ENCODE measurements around the gene ZNF526. TPM values are rescaled to one million over a fixed set of nuclear protein-coding genes. Genes with fewer than 3 reads are reported as not detected.
"Not testable (repeated sequence)": the region's sequence is repeated elsewhere in the genome, so short reads cannot be mapped to it uniquely, and the experiment has no call there.

Gene ZNF526
- total RNA-seq, 1 experiment from 2014 or later: 3.4 TPM

DNA sequence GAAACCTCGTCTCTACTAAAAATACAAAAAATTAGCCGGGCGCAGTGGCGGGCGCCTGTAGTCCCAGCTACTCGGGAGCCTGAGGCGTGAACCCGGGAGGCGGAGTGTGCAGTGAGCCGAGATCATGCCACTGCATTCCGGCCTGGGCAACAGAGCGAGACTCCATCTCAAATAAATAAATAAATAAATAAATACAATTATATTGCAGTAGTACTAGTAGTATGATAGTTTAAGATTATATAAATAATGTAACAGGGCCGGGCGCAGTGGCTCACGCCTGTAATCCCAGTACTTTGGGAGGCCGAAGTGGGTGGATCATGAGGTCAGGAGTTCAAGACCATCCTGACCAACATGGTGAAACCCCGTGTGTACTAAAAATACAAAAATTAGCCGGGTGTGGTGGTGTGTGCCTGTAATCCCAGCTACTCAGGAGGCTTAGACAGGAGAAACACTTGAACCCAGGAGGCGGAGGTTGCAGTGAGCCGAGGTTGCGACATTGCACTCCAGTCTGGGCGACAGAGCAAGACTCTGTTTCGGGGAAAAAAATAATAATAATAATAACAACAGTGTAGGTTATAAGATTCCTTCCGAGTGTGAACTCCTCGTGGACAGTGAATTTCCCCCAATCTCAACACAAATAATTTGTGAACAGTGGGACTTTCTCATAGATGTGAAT, 47.0 kb downstream of the ZNF526 start:
- H3K79me2 ChIP-seq (ENCODE audit: low read length): peaks cover 20% of the 10 kb centered on the region
- not testable (repeated sequence) for H3K27me3 ChIP-seq (ENCODE audit: low read length); H4K20me1 ChIP-seq (ENCODE audit: insufficient read depth, low read depth, low read length); H3K27ac ChIP-seq (ENCODE audit: low read length); H3K9me2 ChIP-seq (replicated peaks; ENCODE audit: insufficient read depth, low read length); H3K36me3 ChIP-seq (ENCODE audit: insufficient read depth, low read length); H3K9me3 ChIP-seq (ENCODE audit: low read length); DNase-seq
- H3K4me3 ChIP-seq (ENCODE audit: low read length): peak overlapping the region; percentile 72; the same call in 1 of the 2 replicates
- H3K9ac ChIP-seq (ENCODE audit: low read length): peak overlapping the region; percentile 83; the same call in 1 of the 2 replicates
- peak overlapping the region; percentile 61; the same call in 1 of the 2 replicates for H2AFZ ChIP-seq (ENCODE audit: low read length)
- H3K4me2 ChIP-seq (ENCODE audit: low read depth, low read length, poor library complexity, severe bottlenecking): peak overlapping the region; percentile 87
- H3K4me1 ChIP-seq (ENCODE audit: low read length): peaks cover 29% of the 10 kb centered on the region

DNA sequence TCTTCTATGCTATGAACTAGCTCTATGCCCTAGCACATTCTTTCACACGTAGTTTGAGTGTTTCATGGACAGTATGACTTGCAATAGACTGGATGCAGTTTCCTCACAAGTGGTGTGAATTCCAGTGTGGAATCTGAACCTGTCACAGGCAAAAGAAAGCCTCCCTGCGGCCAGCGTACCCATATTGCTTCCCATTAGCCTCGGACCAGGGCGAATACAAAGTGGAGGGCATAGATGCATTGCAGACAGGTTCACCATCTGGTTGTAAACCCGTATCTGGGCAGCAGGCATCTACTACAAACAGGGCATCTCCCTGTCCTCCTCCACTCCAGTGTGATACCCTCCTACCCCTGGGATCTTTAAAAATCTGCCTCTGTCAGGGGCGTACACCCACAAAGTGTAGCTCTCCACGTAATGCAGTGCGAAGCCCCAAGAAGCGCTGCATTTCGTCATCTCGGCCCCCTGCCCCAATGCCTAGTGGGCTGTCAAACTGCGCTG, 47.6 kb downstream of the ZNF526 start:
- Histone ChIP-seq H3K4me1 (ENCODE audit: low read length) (peaks cover 29% of the 10 kb centered on the region), H3K4me3 (ENCODE audit: low read length) (peak overlapping the region; percentile 72), H2AFZ (ENCODE audit: low read length) (peak overlapping the region; percentile 61), H3K27ac (ENCODE audit: low read length) (no peak overlapping the region), H3K79me2 (ENCODE audit: low read length) (peaks cover 20% of the 10 kb centered on the region), H4K20me1 (ENCODE audit: insufficient read depth, low read depth, low read length) (no peaks in the 10 kb centered on the region), H3K4me2 (ENCODE audit: low read depth, low read length, poor library complexity, severe bottlenecking) (peak overlapping the region; percentile 87), H3K27me3 (ENCODE audit: low read length) (no peaks in the 10 kb centered on the region), H3K9me3 (ENCODE audit: low read length) (no peaks in the 10 kb centered on the region), H3K9me2 (replicated peaks; ENCODE audit: insufficient read depth, low read length) (no peaks in the 10 kb centered on the region), H3K36me3 (ENCODE audit: insufficient read depth, low read length) (no peaks in the 10 kb centered on the region), H3K9ac (ENCODE audit: low read length) (peak overlapping the region; percentile 83)
- DNase-seq: no peak

DNA sequence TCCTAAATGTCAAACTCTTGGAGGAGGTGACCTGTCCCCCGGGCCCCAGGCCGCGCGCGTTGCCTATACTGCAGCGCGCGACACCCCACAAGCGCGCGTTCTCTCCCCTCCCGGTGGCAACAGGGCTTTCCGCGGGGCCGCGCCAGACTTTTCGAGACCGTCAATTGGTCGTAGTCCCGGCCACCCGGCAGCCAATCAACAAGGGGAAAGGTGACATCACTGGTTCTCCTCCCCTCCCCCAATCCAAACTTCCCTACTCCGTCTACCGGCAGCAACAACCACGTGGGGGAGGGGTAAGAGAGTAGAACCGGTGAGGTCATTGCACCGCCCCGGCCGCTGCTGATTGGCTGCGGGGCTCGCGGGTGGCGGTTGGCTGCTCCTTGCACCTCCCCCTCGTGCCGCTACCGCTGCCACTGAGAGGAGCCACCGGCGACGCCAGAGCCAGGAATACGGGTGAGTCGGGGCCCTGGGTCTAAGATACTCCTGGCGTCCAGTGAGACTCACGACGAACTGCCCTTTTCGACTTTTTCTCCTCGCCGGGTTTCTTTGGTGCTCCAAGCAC, 48.1 kb downstream of the ZNF526 start:
- DNase-seq: peak; percentile 100
- H3K27me3 ChIP-seq (ENCODE audit: low read length): no peaks in the 10 kb centered on the region

DNA sequence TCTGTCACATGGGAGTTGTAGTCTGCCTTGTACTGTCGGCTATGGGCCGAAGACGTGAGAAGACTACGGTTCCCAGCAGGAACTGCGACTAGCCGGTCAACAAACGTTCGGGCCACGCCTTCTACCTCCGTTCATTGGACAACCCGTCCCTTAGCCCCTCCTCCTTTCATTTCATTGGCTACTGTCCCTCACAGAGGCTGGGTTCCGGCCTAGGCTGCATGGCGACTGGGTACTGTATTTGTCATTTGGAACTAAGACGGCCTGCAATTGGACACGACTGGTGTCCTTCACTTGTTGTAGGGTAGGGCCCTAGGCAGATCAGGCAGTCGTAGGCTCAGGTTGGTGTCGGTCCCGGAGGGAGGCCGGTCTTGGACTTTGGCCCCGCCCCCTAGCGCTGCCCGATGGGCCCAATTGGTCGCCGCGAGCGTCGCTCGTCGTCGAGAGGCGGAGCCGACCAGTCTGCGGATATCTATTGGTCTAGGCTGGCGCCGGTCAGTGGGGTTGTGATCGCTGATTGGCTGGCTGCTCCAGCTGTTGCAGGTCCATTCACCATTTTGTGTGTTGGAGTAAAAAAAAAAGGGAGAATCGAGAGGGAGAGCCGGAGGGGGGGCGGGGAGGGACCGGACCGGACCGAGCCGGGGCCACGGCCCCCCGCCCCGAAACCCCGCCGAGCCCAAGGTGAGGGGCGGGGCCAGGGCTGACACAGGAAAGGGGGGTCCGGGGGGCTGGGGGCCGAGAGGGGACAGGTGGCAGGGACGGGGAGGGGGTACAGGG, 48.8 kb downstream of the ZNF526 start, which contains the start of gene CIC:
TSS of gene CIC (plus strand) at position 549 of the 774 bp plus-strand sequence. CDS start 2,532 bp downstream, outside the sequence.
- peak within 1 kb of the TSS; percentile 79; the same call in 1 of the 2 replicates for H2AFZ ChIP-seq (ENCODE audit: low read length)
- H3K4me2 ChIP-seq (ENCODE audit: low read depth, low read length, poor library complexity, severe bottlenecking): peak within 1 kb of the TSS; percentile 94

More for the DNA sequence above, 48.1 kb downstream of the ZNF526 start:
- Histone ChIP-seq H3K9me2 (replicated peaks; ENCODE audit: insufficient read depth, low read length) (no peaks in the 10 kb centered on the region), H3K79me2 (ENCODE audit: low read length) (peaks cover 20% of the 10 kb centered on the region), H3K9ac (ENCODE audit: low read length) (peak overlapping the region; percentile 83), H2AFZ (ENCODE audit: low read length) (peak overlapping the region; percentile 79), H3K36me3 (ENCODE audit: insufficient read depth, low read length) (no peaks in the 10 kb centered on the region), H3K4me2 (ENCODE audit: low read depth, low read length, poor library complexity, severe bottlenecking) (peak overlapping the region; percentile 87), H4K20me1 (ENCODE audit: insufficient read depth, low read depth, low read length) (no peaks in the 10 kb centered on the region), H3K4me3 (ENCODE audit: low read length) (peak overlapping the region; percentile 72), H3K4me1 (ENCODE audit: low read length) (peaks cover 29% of the 10 kb centered on the region), H3K27ac (ENCODE audit: low read length) (peak overlapping the region; percentile 85), H3K9me3 (ENCODE audit: low read length) (no peaks in the 10 kb centered on the region)

DNA sequence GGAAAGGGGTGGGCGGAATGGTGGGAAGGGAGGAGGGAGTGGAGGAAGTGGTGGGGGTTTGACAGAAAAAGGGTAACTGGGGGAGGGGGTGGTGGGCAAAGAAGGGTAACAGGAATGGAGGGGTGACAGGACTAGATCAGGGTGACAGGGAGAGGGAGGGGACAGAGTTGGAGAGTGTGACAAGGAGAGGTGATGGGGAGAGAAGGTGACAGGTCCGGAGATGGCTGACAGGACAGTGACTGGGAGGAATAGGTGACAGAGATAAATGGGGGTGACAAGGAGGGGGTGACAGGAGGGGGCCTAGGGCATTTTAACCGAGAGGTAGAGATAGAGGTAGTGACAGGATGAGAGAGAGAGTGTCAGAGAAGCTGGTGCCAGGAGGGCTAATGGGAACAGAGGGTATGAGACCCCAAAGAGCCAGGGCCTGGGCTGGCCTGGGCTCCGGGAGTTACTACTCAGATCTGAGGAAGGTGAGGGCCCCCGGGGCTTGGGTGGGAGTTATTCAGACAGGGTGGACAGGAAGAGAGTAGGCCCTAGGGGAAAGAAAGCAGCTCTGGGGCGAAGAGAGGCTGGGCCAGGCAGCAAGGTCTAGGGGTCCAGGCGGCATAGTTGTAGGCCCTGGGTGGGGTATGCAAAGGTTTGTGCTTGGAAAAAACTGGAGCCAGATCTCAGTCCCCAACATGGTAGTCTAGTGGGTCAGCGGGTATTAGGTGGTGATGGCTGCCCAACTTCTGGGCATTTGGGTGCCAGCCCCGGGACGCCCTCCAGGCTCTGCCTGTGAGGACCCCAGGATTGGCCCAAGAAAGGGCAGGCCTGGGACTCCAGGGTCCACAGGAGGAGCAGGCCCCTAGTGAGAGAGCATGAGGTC, 49.6 kb downstream of the ZNF526 start:
- Histone ChIP-seq H3K36me3 (ENCODE audit: insufficient read depth, low read length) (no peaks in the 10 kb centered on the region), H3K9ac (ENCODE audit: low read length) (peak overlapping the region; percentile 91), H3K27me3 (ENCODE audit: low read length) (no peaks in the 10 kb centered on the region), H3K4me3 (ENCODE audit: low read length) (peak overlapping the region; percentile 74), H3K4me1 (ENCODE audit: low read length) (peaks cover 29% of the 10 kb centered on the region), H3K27ac (ENCODE audit: low read length) (peak overlapping the region; percentile 89), H3K4me2 (ENCODE audit: low read depth, low read length, poor library complexity, severe bottlenecking) (peak overlapping the region; percentile 94), H3K9me3 (ENCODE audit: low read length) (no peaks in the 10 kb centered on the region), H2AFZ (ENCODE audit: low read length) (peak overlapping the region; percentile 68; the same call in 1 of the 2 replicates), H3K79me2 (ENCODE audit: low read length) (peaks cover 20% of the 10 kb centered on the region), H3K9me2 (replicated peaks; ENCODE audit: insufficient read depth, low read length) (no peaks in the 10 kb centered on the region), H4K20me1 (ENCODE audit: insufficient read depth, low read depth, low read length) (no peaks in the 10 kb centered on the region)
- DNase-seq: no peak

More for the DNA sequence above, 48.8 kb downstream of the ZNF526 start, which contains the start of gene CIC:
- Histone ChIP-seq H3K4me3 (ENCODE audit: low read length) (peak within 1 kb of the TSS; percentile 74), H3K9me3 (ENCODE audit: low read length) (no peaks in the 10 kb centered on the region), H3K36me3 (ENCODE audit: insufficient read depth, low read length) (no peaks in the 10 kb centered on the region), H3K4me1 (ENCODE audit: low read length) (peaks cover 29% of the 10 kb centered on the region), H3K79me2 (ENCODE audit: low read length) (peaks cover 20% of the 10 kb centered on the region), H3K9ac (ENCODE audit: low read length) (peak within 1 kb of the TSS; percentile 91), H3K27me3 (ENCODE audit: low read length) (no peaks in the 10 kb centered on the region), H3K27ac (ENCODE audit: low read length) (peak within 1 kb of the TSS; percentile 89), H4K20me1 (ENCODE audit: insufficient read depth, low read depth, low read length) (no peaks in the 10 kb centered on the region), H3K9me2 (replicated peaks; ENCODE audit: insufficient read depth, low read length) (no peaks in the 10 kb centered on the region)
- DNase-seq: peak; percentile 100

DNA sequence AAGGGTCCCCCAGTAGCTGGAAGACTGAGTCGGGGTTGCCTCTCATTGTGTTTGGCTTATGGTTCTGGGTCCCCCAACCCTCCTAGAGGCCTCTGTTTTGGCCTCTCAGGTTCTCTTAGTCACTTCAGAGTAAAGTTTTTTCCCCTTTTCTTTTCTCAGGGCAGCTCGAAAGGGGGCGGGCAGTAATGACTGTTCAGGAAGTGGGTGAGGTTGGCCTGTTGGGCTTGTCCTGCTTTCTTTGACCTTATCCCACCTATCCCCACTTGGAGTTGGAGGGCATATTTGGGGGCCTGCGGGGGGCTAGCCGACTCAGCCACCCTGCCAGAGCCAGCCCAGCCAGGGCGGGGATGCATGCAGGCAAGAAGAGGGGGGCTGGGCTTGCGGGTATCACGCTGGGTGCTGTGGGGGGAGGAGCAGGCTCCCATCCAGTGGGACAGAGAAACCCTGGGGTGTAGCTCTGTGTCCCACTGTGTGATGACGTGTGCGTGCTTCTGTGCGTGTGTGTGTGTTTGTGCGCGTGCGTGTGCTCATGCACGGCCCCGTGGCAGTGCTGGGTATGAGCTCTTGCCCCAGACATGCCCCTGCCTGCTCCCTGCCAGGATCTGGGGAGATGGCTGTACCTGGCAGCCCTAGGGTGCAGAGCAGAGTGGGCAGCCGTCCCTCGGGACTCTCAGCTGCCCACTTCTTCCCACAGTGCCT, 50.4 kb downstream of the ZNF526 start:
- H3K4me1 ChIP-seq (ENCODE audit: low read length): peaks cover 29% of the 10 kb centered on the region
- H3K79me2 ChIP-seq (ENCODE audit: low read length): peaks cover 24% of the 10 kb centered on the region
- H3K9me2 ChIP-seq (replicated peaks; ENCODE audit: insufficient read depth, low read length): no peaks in the 10 kb centered on the region
- H2AFZ ChIP-seq (ENCODE audit: low read length): peak overlapping the region; percentile 68; the same call in 1 of the 2 replicates
- peak overlapping the region; percentile 74 for H3K4me3 ChIP-seq (ENCODE audit: low read length)
- H3K36me3 ChIP-seq (ENCODE audit: insufficient read depth, low read length): no peaks in the 10 kb centered on the region
- H3K27ac ChIP-seq (ENCODE audit: low read length): peak overlapping the region; percentile 89
- peak overlapping the region; percentile 94 for H3K4me2 ChIP-seq (ENCODE audit: low read depth, low read length, poor library complexity, severe bottlenecking)
- H3K9ac ChIP-seq (ENCODE audit: low read length): peak overlapping the region; percentile 91
- no peaks in the 10 kb centered on the region for H3K27me3 ChIP-seq (ENCODE audit: low read length)
- H3K9me3 ChIP-seq (ENCODE audit: low read length): no peaks in the 10 kb centered on the region
- peak; percentile 79 for DNase-seq
- no peaks in the 10 kb centered on the region for H4K20me1 ChIP-seq (ENCODE audit: insufficient read depth, low read depth, low read length)

DNA sequence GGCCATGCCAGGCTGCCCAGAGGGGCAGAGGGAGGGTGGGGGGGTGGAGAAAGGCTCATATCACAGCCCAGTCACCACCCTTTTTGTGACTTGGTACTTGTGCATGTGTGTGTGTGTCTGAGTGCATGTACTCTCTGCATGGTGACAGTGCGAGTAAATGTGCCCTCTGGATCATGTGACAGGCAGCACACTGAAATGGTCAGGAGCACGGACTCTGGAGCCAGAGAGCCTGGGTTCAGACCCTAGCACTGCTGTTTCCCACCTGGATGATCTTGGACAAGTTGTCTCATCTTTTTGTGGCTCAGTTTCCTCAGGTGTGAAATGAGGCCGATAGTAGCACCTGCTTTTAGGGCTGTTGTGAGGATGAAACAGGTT, 50.9 kb downstream of the ZNF526 start:
- peak overlapping the region; percentile 94 for H3K4me2 ChIP-seq (ENCODE audit: low read depth, low read length, poor library complexity, severe bottlenecking)
- H3K4me3 ChIP-seq (ENCODE audit: low read length): peak overlapping the region; percentile 74; the same call in 1 of the 2 replicates
- no peaks in the 10 kb centered on the region for H3K36me3 ChIP-seq (ENCODE audit: insufficient read depth, low read length)
- peak overlapping the region; percentile 91 for H3K9ac ChIP-seq (ENCODE audit: low read length)
- H2AFZ ChIP-seq (ENCODE audit: low read length): no peak overlapping the region
- H3K9me2 ChIP-seq (replicated peaks; ENCODE audit: insufficient read depth, low read length): no peaks in the 10 kb centered on the region
- peaks cover 29% of the 10 kb centered on the region for H3K4me1 ChIP-seq (ENCODE audit: low read length)
- no peak for DNase-seq
- H3K27me3 ChIP-seq (ENCODE audit: low read length): no peaks in the 10 kb centered on the region
- H3K27ac ChIP-seq (ENCODE audit: low read length): peak overlapping the region; percentile 89
- H3K9me3 ChIP-seq (ENCODE audit: low read length): no peaks in the 10 kb centered on the region
- H4K20me1 ChIP-seq (ENCODE audit: insufficient read depth, low read depth, low read length): no peaks in the 10 kb centered on the region
- H3K79me2 ChIP-seq (ENCODE audit: low read length): peaks cover 24% of the 10 kb centered on the region
